ENCODE measurements around the gene ACAA2. TPM values are rescaled to one million over a fixed set of nuclear protein-coding genes. Genes with fewer than 3 reads are reported as not detected.

ACAA2 gene
- total RNA-seq, 2 experiments from 2014 or later, result 5.7 to 6.2 TPM

DNA sequence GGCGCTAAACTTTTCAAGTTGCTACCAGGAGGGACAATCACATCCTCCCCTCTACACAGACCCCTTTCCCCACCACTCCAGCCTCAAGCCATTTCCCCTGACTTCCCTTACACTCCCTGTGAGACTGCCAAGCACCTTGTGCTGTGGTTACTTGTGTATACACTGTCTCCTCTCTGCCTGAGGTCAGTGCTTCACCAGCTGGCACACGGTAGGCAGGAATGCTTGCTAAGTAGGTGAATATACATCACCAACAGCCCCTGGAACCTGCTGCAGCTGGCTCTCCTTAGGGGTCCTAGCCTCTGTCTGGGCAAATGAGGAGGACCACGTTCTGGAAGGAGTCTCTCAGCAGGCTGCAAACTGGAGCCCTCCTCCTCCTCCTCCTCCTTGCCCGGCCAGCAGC lies 38.3 kb upstream of the ACAA2 start:
- no peaks in the 10 kb centered on the region for H3K9me3 ChIP-seq (ENCODE audit: control insufficient read depth in 1 of 2, insufficient read depth in 1 of 2, low read length in 2 of 2)
- ChIA-PET CTCF (no interaction called here), POLR2A (no interaction called here)
- H3K4me1 ChIP-seq (ENCODE audit: insufficient read depth, low read length), result no peaks in the 10 kb centered on the region
- no peak for ATAC-seq (ENCODE audit: poor library complexity)
- Mint-ChIP-seq H3K27me3 (peaks cover 21% of the 10 kb centered on the region), H3K36me3 (ENCODE audit: low read depth) (no peaks in the 10 kb centered on the region), H3K4me3 (no peak overlapping the region), H3K27ac (no peak overlapping the region), H3K9me3 (no peaks in the 10 kb centered on the region), H3K4me1 (ENCODE audit: low read depth) (no peaks in the 10 kb centered on the region)
- H3K27me3 ChIP-seq (ENCODE audit: control insufficient read depth in 1 of 2, insufficient read depth in 2 of 2, low read length in 2 of 2), result no peaks in the 10 kb centered on the region
- intact Hi-C loops (cut with DNase I, micrococcal nuclease), result loop anchor here in 1 of 2 experiments (10.0 kb wide), 1 partner anchor 587 kb away; no protein-coding TSS in a partner anchor
- DNase-seq, result no peak
- H3K4me3 ChIP-seq (ENCODE audit: low read length), result no peak overlapping the region
- TF ChIP-seq, protein P1, sequence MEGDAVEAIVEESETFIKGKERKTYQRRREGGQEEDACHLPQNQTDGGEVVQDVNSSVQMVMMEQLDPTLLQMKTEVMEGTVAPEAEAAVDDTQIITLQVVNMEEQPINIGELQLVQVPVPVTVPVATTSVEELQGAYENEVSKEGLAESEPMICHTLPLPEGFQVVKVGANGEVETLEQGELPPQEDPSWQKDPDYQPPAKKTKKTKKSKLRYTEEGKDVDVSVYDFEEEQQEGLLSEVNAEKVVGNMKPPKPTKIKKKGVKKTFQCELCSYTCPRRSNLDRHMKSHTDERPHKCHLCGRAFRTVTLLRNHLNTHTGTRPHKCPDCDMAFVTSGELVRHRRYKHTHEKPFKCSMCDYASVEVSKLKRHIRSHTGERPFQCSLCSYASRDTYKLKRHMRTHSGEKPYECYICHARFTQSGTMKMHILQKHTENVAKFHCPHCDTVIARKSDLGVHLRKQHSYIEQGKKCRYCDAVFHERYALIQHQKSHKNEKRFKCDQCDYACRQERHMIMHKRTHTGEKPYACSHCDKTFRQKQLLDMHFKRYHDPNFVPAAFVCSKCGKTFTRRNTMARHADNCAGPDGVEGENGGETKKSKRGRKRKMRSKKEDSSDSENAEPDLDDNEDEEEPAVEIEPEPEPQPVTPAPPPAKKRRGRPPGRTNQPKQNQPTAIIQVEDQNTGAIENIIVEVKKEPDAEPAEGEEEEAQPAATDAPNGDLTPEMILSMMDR (IDR thresholded peaks at IDR 0.05), result no peak
- H3K36me3 ChIP-seq (ENCODE audit: insufficient read depth, low read length), result no peaks in the 10 kb centered on the region
- no peak overlapping the region for H3K27ac ChIP-seq (ENCODE audit: low read depth in 1 of 2, low read length in 2 of 2)

DNA sequence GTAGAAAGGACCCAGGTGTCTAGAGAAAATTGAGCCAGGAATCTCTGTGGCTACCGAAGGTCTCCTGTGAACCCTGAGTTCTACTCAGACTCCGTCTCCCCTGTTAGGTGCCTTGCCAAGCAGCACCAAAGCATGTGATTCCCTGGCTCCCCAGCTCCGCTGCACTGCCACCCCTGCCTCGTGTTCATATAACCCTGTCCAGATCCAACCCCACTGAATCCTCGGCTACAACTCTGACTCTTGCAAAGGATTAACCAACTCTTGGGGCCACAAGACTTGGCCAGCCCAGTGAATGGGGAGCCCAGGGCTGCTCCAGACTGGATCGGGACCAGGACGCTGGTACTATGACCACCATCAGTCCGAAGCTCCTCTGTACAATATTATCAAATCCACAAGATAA lies 37.3 kb upstream of the ACAA2 start:
- POLR2A ChIA-PET, result no interaction called here
- Mint-ChIP-seq H3K27ac (no peak overlapping the region), H3K4me1 (ENCODE audit: low read depth) (no peaks in the 10 kb centered on the region), H3K4me3 (no peak overlapping the region), H3K27me3 (peaks cover 24% of the 10 kb centered on the region), H3K9me3 (no peaks in the 10 kb centered on the region), H3K36me3 (ENCODE audit: low read depth) (no peaks in the 10 kb centered on the region)
- intact Hi-C loops (cut with DNase I, micrococcal nuclease), result loop anchor here in 1 of 2 experiments (10.0 kb wide), 1 partner anchor 586 kb away; no protein-coding TSS in a partner anchor
- Histone ChIP-seq H3K27ac (ENCODE audit: low read depth in 1 of 2, low read length in 2 of 2) (no peak overlapping the region), H3K4me3 (ENCODE audit: low read length) (no peak overlapping the region), H3K27me3 (ENCODE audit: control insufficient read depth in 1 of 2, insufficient read depth in 2 of 2, low read length in 2 of 2) (no peaks in the 10 kb centered on the region), H3K4me1 (ENCODE audit: insufficient read depth, low read length) (no peaks in the 10 kb centered on the region), H3K36me3 (ENCODE audit: insufficient read depth, low read length) (no peaks in the 10 kb centered on the region), H3K9me3 (ENCODE audit: control insufficient read depth in 1 of 2, insufficient read depth in 1 of 2, low read length in 2 of 2) (no peaks in the 10 kb centered on the region)
- ATAC-seq (ENCODE audit: poor library complexity) (no peak), DNase-seq (no peak)
- TF ChIP-seq, protein P1 (IDR thresholded peaks at IDR 0.05), result no peak
- CTCF ChIA-PET, result no interaction called here

DNA sequence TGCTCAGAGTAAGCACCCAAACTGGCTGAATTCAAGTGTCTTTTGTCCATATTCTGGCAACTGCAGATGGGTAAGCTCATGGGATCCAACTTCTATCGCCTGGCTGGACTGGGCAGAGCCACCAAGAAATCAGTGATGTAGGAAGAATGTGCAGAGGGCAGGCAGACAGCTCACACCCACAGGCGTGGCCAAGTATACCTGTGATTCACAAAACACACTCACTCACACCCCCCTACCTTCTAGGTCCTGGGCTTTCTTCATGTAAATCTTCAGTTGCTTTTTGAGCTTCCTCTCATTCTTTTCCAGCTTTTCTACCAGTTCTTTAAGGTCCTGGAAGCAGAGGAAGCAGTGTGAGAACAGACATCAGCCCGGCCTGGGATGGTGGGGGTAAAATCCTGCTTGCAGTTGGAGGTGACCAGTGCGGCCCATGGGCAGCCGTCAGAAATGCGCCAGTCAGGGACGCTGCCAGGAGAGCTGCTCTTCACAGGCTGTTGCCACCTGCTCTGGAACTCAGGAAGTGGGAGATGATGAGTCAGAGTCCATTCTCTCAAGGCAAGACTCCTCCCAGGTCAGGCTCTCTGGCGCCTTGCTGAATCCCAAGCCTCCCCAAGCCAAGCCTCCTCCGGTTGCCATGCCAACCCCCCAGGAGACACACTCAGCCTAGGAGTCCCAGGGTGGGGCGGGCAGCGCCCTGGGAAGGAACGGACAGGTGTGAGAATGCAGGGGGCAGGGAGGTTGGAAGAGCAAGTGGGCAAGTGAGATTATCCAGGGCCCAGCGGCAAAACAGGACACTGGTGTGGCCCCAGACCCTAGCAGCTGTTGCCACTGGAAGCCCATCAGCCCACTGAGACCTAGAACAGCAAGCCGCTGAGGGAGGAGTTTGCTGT lies 36.2 kb upstream of the ACAA2 start:
- CTCF ChIA-PET, result no interaction called here
- intact Hi-C loops (cut with DNase I, micrococcal nuclease), result loop anchor here in 1 of 2 experiments (10.0 kb wide), 1 partner anchor 585 kb away; no protein-coding TSS in a partner anchor

More for the DNA sequence above, 36.2 kb upstream of the ACAA2 start:
- no peaks in the 10 kb centered on the region for H3K9me3 ChIP-seq (ENCODE audit: control insufficient read depth in 1 of 2, insufficient read depth in 1 of 2, low read length in 2 of 2)
- Mint-ChIP-seq H3K27ac (no peak overlapping the region), H3K36me3 (ENCODE audit: low read depth) (no peaks in the 10 kb centered on the region), H3K9me3 (no peaks in the 10 kb centered on the region), H3K4me1 (ENCODE audit: low read depth) (no peaks in the 10 kb centered on the region), H3K27me3 (peaks cover 24% of the 10 kb centered on the region), H3K4me3 (no peak overlapping the region)
- no peaks in the 10 kb centered on the region for H3K4me1 ChIP-seq (ENCODE audit: insufficient read depth, low read length)
- POLR2A ChIA-PET, result no interaction called here
- DNase-seq (no peak), ATAC-seq (ENCODE audit: poor library complexity) (no peak)
- H3K27me3 ChIP-seq (ENCODE audit: control insufficient read depth in 1 of 2, insufficient read depth in 2 of 2, low read length in 2 of 2), result no peaks in the 10 kb centered on the region
- no peak overlapping the region for H3K4me3 ChIP-seq (ENCODE audit: low read length)
- TF ChIP-seq, protein P1 (IDR thresholded peaks at IDR 0.05), result no peak
- H3K36me3 ChIP-seq (ENCODE audit: insufficient read depth, low read length), result no peaks in the 10 kb centered on the region
- no peak overlapping the region for H3K27ac ChIP-seq (ENCODE audit: low read depth in 1 of 2, low read length in 2 of 2)
